ENCODE results near the gene FAM90A26. TPM values are rescaled to one million over a fixed set of nuclear protein-coding genes. Genes with fewer than 3 reads are reported as not detected.
A peak's percentile ranks its signal among the peaks of the same experiment; 100 is the strongest.
"Not testable (repeated sequence)": the region's sequence is repeated elsewhere in the genome, so short reads cannot be mapped to it uniquely, and the experiment has no call there.

FAM90A26 gene
- not detected in 2 replicates for total RNA-seq (2014; rRNA removed; shearing (Covaris generic))

GRCh38 chr4:9169791-9170459 is at the start of gene FAM90A26:
Gene FAM90A26 (plus strand): TSS chr4:9170409. CDS start chr4:9173173, 2,764 bp downstream.
- DNase-seq (ENCODE audit: low spot score); in situ Hi-C loops (cut with HindIII; ENCODE audit: low sequenced_read_pairs): not testable (repeated sequence)

DNA sequence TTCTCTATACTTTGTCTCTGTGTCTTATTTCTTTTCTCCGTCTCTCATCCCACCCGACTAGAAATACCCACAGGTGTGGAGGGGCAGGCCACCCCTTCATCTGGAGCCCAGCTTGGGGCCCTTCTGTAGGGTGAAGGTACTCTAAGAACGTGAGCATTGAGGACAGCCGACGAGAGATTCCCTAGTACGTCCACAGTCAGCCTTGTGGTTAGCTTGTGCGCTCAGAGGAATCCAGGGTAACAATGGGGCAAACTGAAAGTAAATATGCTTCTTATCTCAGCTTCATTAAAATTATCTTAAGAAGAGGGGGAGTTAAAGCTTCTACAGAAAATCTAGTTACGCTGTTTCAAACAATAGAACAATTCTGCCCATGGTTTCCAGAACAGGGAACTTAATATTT is 47.5 kb upstream of the FAM90A26 start:
- in situ Hi-C loops (cut with HindIII; ENCODE audit: low sequenced_read_pairs); DNase-seq (ENCODE audit: low spot score): not testable (repeated sequence)

DNA sequence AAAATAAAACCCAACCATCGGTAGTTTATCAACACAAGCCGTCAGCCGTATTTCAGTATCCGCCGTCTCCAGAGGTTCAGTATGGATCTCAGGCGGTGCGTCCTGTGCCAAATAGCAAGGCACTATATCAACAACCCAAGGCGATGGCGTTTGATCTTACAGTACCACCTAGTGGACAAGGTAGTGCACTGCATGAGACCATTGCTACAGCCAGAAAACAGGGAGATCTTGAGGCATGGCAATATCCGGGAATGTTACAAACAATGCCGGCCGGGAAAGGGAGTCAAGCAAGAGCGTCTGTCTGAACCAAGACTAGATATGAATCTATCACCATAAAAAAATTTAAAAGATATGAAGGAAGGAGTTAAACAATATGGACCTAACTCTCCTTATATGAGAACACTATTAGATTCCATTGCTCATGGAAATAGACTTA is 46.6 kb upstream of the FAM90A26 start:
- DNase-seq (ENCODE audit: low spot score) = peak; percentile 60
- in situ Hi-C loops (cut with HindIII; ENCODE audit: low sequenced_read_pairs) = not testable (repeated sequence)

DNA sequence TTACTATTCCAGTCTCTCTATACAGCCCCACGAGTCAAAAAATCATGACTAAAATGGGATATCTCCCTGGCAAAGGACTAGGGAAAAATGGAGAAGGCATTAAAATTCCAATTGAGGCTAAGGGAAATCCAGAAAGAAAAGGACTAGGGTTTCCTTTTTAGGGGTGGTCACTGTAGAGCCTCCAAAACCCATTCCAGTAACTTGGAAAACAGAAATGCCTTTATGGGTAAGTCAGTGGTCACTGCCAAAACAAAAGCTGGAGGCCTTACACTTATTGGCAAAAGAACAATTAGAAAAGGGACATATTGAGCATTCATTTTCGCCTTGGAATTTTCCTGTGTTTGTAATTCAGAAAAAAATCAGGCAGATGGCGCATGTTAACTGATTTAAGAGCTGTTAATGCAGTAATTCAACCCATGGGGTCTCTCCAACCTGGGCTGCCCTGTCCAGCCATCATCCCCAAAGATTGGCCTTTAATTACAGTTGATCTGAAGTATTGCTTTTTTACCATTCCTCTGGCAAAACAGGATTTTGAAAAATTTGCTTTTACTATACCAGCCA is 44.5 kb upstream of the FAM90A26 start:
- DNase-seq (ENCODE audit: low spot score); in situ Hi-C loops (cut with HindIII; ENCODE audit: low sequenced_read_pairs): not testable (repeated sequence)

GRCh38 chr4:9131420-9131819 is 38.8 kb upstream of the FAM90A26 start:
- in situ Hi-C loops (cut with HindIII; ENCODE audit: low sequenced_read_pairs); DNase-seq (ENCODE audit: low spot score): not testable (repeated sequence)

GRCh38 chr4:9132849-9133248 is 37.4 kb upstream of the FAM90A26 start:
- DNase-seq (ENCODE audit: low spot score); in situ Hi-C loops (cut with HindIII; ENCODE audit: low sequenced_read_pairs): not testable (repeated sequence)

GRCh38 chr4:9134011-9134410 is 36.2 kb upstream of the FAM90A26 start:
- in situ Hi-C loops (cut with HindIII; ENCODE audit: low sequenced_read_pairs); DNase-seq (ENCODE audit: low spot score): not testable (repeated sequence)

- DNase-seq (ENCODE audit: low spot score) = peak; percentile 68
- in situ Hi-C loops (cut with HindIII; ENCODE audit: low sequenced_read_pairs) = not testable (repeated sequence)
Observed at GRCh38 chr4:9134556-9134955, 35.7 kb upstream of the FAM90A26 start.

- DNase-seq (ENCODE audit: low spot score); in situ Hi-C loops (cut with HindIII; ENCODE audit: low sequenced_read_pairs): not testable (repeated sequence)
Observed at GRCh38 chr4:9141050-9141449, 29.2 kb upstream of the FAM90A26 start.

GRCh38 chr4:9142786-9143185 is 27.4 kb upstream of the FAM90A26 start:
- in situ Hi-C loops (cut with HindIII; ENCODE audit: low sequenced_read_pairs); DNase-seq (ENCODE audit: low spot score): not testable (repeated sequence)

- in situ Hi-C loops (cut with HindIII; ENCODE audit: low sequenced_read_pairs) = no loop called here
Observed at GRCh38 chr4:9143421-9144080, 26.7 kb upstream of the FAM90A26 start.

GRCh38 chr4:9146967-9147366 is 23.2 kb upstream of the FAM90A26 start:
- in situ Hi-C loops (cut with HindIII; ENCODE audit: low sequenced_read_pairs) = no loop called here

More at GRCh38 chr4:9143421-9144080, 26.7 kb upstream of the FAM90A26 start:
- no peak for DNase-seq (ENCODE audit: low spot score)

GRCh38 chr4:9147368-9147767 is 22.8 kb upstream of the FAM90A26 start:
- in situ Hi-C loops (cut with HindIII; ENCODE audit: low sequenced_read_pairs); DNase-seq (ENCODE audit: low spot score): not testable (repeated sequence)

More at GRCh38 chr4:9146967-9147366, 23.2 kb upstream of the FAM90A26 start:
- peak; percentile 15 for DNase-seq (ENCODE audit: low spot score)

DNA sequence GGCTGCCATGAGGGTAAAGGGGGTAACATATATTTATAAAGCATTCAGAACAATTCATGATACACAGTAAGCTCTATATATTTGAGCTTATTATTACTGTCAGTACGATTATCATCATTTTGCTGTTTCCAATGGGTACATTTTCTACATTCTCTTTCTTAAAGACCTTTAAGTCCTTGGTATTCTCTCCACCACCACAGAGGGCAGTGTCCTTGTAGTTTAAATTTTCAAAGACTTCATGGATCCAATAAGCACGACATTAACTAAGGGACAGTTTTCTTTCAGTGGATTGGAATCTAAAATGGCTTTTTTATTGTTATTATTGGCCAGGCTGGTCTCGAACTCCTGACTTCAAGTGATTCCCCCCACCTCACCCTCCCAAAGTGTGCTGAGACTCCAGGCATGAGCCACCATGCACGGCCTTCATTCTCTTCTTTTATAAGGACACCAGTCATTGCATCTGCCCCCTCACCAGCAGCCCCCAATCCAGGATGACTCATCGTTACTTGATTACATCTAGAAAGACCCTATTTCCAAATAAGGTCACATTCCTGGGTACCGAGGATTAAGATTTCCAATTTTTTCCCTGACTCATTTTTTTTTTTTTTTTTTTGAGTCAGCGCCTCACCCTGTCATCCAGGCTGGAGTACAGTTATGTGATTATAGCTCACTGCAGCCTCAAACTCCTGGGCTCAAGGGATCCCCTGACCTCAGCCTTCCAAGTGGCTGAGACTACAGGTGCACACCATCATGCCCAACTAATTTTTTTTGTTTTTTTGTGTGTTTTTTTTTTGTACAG is 21.4 kb upstream of the FAM90A26 start:
- DNase-seq (ENCODE audit: low spot score); in situ Hi-C loops (cut with HindIII; ENCODE audit: low sequenced_read_pairs): not testable (repeated sequence)

GRCh38 chr4:9151809-9152179 is 18.4 kb upstream of the FAM90A26 start:
- in situ Hi-C loops (cut with HindIII; ENCODE audit: low sequenced_read_pairs); DNase-seq (ENCODE audit: low spot score): not testable (repeated sequence)

GRCh38 chr4:9152180-9153007 is 17.8 kb upstream of the FAM90A26 start:
- in situ Hi-C loops (cut with HindIII; ENCODE audit: low sequenced_read_pairs) = not testable (repeated sequence)
- peak; percentile 95 for DNase-seq (ENCODE audit: low spot score)

DNA sequence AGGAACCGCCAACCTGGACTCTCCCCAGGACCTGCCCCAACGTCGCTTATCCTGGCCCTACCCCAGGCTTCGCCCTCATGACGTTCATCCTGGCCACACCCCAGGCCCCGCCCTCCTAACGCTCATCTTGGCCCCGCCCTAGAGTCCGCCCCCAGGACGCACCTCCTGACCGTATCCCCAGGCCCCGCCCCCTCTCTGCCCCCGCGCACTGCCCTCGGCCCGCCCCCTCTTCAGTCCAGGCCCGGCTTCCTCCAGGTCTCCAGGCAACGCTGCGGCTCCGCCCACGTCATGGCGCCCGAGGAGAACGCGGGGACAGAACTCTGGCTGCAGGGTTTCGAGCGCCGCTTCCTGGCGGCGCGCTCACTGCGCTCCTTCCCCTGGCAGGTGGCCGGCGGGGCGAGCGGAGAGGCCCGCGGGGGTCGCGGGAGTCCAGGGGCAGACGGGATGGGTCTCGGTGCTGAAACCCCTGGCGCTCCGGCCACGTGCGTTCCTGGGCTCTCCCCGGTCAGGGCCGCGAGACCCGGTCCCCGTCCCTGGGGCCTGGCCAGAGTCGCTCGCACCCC is 17.1 kb upstream of the FAM90A26 start:
- in situ Hi-C loops (cut with HindIII; ENCODE audit: low sequenced_read_pairs) = not testable (repeated sequence)
- peak; percentile 99 for DNase-seq (ENCODE audit: low spot score)

DNA sequence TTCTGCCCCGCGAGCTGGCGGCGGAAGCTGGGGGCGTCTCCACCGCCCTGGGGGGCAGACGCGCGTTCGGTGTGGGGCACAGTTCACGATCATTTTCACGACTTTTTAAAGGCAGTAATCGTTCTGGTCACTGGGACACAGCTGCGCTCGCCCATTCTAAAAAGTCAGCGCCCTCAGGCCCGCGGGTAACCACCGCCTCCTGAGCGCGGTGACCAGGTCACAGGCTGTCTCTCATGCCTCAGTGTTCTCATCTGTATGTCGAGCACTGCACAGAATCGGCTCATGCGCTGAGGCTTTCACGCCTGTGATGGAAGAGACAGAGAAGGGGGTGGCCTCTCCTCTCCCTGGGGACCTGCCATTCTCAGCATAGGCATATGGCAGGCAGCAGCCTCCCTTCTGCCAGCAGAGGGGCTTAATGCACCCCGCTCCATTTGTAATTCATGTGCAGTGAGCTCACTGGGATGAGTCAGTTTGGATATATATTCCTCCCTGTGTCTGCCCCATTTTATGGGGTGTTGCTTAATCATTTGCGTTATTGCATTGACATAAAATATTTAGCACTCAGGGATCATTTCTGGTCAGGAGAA is 16.5 kb upstream of the FAM90A26 start:
- in situ Hi-C loops (cut with HindIII; ENCODE audit: low sequenced_read_pairs) = not testable (repeated sequence)
- DNase-seq (ENCODE audit: low spot score) = peak; percentile 11
